Stimulated activated CD8-positive, alpha-beta memory T cell treated with anti-CD3 and anti-CD28 coated beads, Interleukin-7, amount 100 ng/mL, for 24 hours (primary cell): ENCODE data around the gene PLA2G2A.
"Not testable (repeated sequence)": the region's sequence is repeated elsewhere in the genome, so short reads cannot be mapped to it uniquely, and the experiment has no call there.

Experiments used
- DNase-seq: peaks from one replicate; pipeline ENCODE4 v3.0.0-alpha.2; 2020; ENCODE audit warnings: low read depth

PLA2G2A gene

DNA sequence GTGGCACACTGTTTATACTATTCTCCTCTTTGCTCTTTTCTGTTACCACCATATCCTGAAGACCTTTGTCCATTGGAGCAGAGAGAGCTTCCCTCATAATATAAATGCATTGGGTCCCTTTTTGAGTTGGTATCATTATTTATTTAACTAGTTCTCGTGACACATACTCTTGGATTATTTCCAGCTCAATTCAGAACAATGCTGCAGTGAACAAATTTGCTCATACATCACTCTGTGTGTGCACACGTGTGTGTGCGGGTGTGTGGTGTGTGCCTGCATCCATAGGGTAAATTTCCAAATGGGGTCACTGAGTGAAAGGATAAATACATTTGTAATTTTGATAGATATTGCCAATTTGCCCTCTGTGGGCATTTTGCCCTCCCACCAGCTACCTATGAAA lies 5.8 kb downstream of the PLA2G2A start:
- DNase-seq = no peak

GRCh38 chr1:19971664-19972063 lies 7.8 kb downstream of the PLA2G2A start:
- DNase-seq = no peak

DNA sequence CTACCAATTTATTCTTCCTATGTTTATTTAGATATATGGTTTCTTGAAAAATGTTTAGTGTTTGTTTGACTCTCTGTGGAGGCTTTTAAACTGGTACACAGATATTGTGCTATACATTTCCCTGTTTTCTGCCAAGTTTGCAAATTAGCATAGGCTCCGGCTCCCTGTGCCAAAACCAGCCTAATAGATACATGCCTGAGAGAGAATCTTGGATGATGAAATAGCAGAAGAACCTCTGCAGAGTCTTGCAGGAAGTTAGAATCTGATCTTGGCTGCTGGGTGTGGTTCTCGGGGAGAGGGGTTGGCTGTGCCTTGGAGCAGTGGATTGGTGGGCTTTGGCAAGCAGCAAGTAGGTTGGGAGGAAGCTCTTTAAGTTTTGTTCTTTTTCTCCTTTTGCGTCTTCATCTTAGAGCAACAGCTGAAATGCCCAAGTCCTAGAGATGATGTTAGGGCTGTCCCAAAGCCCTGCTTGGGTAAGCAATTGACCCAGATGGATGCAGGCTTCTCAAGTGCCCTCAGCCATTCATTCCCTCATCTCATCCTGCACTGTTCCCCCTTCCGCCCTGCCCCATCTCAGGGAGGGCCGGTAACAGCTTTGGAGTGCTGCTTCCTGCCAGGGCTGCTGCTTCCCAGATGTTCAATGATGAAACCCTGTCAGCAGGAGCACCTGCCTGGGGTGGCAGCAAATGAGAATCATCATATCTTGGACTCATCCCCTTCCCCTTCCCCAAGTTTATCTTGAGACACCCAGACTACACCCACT lies 9.3 kb downstream of the PLA2G2A start:
- no peak for DNase-seq

DNA sequence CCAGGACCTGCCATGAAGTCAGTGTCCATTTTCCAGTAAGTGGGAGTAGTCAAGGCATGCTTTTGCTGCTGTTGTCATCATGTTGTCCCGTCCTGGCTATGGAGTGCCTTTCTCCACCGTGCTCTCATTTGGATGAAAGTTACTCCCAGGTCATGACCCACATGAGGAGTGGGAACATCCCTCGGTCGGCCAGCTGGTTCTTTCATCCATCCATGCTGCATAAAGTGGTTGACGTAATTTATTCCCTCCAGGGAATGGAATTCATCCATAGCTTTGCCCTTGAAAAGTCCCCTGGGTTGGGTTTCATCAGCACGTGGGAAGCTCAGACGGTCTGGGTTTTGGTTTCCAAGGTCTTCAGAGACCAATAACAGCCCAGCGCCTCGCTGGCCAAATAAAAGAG lies 11.6 kb downstream of the PLA2G2A start:
- DNase-seq = no peak

DNA sequence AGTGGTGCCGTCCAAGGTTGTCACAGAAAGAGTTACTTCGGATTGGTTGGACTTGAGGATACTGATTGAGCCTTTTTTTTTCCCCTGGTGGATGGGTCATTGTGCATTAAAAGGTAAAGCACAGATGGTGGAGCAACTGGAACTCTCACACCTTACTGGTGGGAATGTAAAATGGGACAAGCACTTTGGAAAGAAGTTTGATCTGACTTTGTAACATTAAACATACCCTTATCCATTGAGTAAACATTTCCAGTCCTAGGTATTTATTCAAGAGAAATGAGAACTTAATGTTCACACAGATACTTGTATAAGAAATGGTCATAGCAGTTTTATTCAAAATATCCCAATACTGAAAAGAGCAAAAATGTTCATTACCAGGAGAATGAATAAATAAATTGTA lies 14.9 kb downstream of the PLA2G2A start:
- no peak for DNase-seq

DNA sequence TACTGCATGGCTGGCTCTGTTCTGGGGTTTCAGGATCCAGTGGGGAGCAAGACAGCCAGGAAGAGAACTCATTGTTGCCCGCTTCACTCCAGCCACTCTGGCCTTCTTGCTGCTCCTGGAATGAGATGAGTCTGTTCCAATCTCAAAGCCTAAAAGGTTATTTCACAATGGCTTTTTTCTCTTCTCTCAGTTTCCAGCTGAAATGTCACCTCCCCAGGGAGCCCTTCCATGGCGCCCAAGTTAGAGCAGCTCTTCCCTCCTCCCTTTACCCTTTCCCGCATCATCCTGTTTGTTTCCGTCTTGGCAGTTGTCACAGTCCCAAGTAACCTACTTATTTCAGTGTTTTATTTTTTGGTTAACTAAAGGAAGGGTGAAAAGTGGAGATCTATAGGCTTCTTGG lies 15.8 kb downstream of the PLA2G2A start:
- DNase-seq = no peak

DNA sequence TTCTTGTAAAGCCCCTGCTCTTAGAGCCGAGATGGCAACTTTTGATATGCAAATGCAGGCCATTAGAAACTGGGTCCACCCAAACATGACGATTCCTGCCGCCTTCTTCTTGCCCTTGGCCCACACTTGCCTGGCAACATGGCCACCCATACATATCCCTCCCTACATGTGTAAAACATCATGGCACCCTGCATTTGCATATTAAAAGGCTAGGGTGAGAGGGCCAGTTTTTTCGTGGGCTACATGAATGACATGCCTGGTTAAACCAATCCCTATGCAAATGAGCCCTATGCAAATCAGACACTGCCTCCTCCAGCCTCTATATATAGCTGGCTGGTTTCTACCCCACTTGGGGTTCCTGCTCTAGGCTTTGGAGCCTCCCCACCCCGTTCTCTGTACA lies 18.8 kb downstream of the PLA2G2A start:
- DNase-seq = no peak

- no peak for DNase-seq
Measured at GRCh38 chr1:19957779-19958178, 21.6 kb downstream of the PLA2G2A start.

DNA sequence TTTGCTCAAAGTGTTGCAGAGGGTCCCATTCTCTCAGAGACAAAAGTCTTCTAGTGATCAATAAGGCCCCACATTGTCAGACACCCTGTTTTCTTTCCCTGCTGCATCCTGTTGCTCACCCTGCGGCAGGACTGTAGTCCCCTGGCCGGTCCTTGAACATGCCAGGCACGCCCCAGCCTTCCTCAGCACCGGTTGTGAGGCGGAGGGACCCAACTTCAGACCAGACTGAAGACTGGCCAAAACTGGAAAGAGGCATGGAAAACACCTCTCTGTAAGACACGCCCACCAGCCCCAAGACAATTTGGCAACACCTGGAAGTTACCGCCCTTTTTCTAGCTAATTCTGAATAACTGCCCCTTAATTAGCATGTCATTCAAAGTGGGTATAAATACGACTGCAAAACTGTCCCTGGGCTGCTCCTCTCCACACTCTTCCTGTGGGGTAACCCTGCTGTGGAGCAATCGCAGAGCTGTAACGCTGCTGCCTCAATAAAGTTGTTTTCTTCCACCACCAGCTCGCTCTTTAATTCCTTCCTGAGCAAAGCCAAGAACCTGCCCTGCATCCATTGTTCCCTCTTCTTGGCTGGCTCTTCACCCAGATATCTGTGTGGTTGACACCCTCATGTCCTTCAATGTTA lies 23.8 kb downstream of the PLA2G2A start:
- DNase-seq = no peak

DNA sequence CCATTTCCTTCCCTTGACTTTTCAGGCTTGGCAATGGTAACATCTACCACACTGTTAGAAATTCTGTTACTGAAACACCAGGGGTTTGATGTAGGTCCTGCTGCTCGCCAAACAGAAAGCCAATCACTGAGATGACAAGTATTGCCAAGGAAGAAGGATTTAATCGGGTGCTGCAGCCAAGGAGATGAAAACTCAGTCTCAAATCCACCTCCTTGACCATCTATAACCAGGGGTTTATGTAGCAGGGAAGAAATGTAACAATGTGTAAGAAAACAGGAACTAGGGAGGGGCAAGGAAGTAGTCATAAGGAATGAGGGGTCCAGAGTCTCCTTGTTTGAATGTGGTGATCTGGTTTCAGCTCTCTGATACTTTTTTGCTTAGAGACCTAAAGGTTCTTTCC lies 25.4 kb downstream of the PLA2G2A start:
- DNase-seq = no peak

DNA sequence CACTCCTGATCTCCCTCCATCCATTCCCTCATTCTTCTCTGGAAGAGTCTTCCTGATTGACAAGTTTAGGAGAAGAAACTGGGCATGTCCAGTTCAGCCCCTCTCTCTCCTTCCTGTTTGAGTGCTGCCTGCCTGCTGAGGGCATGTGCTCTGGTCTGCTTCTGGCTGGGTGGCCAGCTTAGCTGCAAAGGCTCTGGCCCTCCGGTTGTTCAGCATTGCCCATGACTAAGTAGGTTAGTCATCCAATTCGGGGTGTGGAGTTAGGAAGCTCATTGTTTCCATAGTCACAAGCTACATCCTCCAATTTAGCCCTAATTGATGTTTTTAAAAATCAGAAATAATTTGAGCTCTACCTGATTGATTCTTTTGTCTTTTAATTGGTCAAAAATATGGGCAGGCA lies 30.4 kb downstream of the PLA2G2A start:
- no peak for DNase-seq

- DNase-seq = no peak
Measured at GRCh38 chr1:19946971-19947370, 32.4 kb downstream of the PLA2G2A start.

DNA sequence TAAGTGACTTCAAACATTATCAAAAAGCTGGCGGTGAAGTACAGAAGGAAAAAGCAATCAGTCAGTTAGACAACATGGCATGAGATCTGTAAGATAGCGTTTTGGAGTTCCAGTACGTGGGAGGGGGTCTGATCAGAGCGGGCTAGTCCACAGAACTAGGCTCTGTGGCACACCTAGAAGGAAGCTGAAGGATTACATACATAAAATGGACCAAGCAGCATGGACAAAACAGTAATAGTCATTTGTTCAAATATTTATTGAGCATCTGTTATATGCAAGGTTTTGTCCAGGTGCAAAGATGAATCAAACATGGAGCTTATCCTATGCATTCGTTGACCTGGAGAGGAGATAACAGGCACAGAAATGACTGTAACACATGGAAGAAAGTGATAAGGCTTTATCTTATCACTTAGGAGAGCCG lies 33.1 kb downstream of the PLA2G2A start:
- DNase-seq = no peak

DNA sequence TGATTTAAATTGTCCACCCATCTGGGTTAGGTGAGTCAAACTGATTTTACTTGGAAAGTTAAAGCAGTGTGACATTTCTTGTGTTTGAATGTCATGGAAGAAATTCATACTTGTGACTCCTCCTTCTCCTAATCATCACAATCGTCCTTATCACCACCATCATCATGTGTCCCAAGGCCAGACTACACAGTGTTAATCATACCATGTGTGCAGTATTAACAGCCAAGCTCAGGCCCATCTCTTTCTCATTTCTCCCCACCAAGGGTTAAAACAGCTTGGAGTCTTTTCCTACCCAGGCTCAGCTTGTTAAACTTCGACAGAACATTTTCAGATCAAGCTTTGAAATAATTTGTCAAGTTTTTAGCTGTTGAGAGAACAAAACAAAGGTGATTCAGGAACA lies 33.5 kb downstream of the PLA2G2A start:
- no peak for DNase-seq

- DNase-seq = no peak
Measured at GRCh38 chr1:19942657-19943056, 36.8 kb downstream of the PLA2G2A start.

GRCh38 chr1:19942088-19942487 lies 37.3 kb downstream of the PLA2G2A start:
- no peak for DNase-seq

DNA sequence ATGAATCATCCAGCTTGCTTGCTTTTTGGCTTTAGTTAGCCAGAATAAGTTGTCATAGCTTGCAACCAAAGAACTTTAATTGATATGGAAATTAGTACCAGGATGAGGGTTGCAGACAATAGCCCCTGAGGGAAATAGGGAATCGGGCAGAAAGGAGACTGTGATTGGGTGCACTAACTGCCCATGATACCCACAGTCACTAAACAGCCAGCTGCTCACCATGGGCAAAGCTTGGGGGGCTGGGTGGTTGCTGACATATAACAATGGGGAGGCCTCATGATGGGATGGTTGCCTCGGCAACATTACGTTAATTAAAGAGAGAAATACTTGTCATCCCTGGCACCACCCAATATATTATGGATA lies 38.2 kb downstream of the PLA2G2A start:
- no peak for DNase-seq

- no peak for DNase-seq
Measured at GRCh38 chr1:19940486-19941205, 38.8 kb downstream of the PLA2G2A start.

GRCh38 chr1:19938472-19938871 lies 40.9 kb downstream of the PLA2G2A start:
- DNase-seq = no peak

DNA sequence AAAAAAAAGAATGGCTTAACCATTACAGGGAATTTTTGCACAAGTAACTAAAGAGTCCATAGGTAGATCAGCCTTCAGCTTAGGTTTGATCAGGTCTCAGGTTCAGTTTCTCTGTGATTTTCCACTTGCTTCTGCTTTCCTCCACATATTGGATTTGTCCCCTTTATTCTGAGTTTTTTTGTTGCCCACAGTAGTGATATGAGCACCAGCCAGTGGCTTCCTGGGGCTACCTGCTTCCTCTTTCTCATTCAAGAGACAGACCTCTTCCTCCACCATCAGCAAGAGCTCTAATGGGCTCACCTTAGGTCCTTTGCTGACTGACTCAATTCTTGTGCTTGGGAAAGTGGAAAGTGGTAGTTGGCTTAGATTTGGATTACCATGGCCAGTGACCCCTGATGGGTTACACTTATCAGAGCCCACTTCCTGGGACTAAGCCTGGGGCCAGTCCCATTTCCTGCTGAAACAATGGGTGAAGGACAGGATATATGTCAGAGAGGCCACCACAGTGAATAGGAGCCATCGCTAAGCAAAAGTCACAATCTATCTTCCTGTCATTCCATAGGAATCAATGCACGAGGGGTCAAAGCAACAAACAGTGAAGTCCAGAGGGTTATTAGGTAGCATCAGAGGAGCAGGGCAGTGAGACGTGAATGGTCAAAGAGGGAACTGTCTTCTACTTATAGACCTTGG lies 43.2 kb downstream of the PLA2G2A start:
- no peak for DNase-seq

GRCh38 chr1:19934336-19934735 lies 45.1 kb downstream of the PLA2G2A start:
- DNase-seq = no peak

GRCh38 chr1:19932866-19933265 lies 46.6 kb downstream of the PLA2G2A start:
- DNase-seq = no peak

- not testable (repeated sequence) for DNase-seq
Measured at GRCh38 chr1:19927130-19927421, 52.3 kb downstream of the PLA2G2A start.
